Stimulated activated CD4-positive, alpha-beta T cell treated with anti-CD3 and anti-CD28 coated beads, Interleukin-1b, Interleukin-23, amount 100 ng/mL, for 24 hours (primary cell): ENCODE measurements around the gene CPM.

Experiments
- DNase-seq, 4 experiments: peaks; one replicate each; pipeline ENCODE4 v3.0.0-alpha.2; 2020; ENCODE audit warnings: low read depth in 4 of 4, low spot score in 1 of 4

CPM gene

GRCh38 chr12:68956466-68956865, 23.5 kb upstream of the CPM start:
- no peak for DNase-seq

GRCh38 chr12:68954811-68955210, 21.8 kb upstream of the CPM start:
- DNase-seq: no peak

GRCh38 chr12:68953536-68953935, 20.6 kb upstream of the CPM start:
- DNase-seq: no peak

GRCh38 chr12:68951652-68952051, 18.7 kb upstream of the CPM start:
- DNase-seq: no peak

GRCh38 chr12:68950511-68950910, 17.5 kb upstream of the CPM start:
- DNase-seq: no peak

- DNase-seq: no peak
Observed at GRCh38 chr12:68945255-68945654, 12.3 kb upstream of the CPM start.

- no peak for DNase-seq
Observed at GRCh38 chr12:68944296-68945076, 11.5 kb upstream of the CPM start.

GRCh38 chr12:68943848-68944247, 10.9 kb upstream of the CPM start:
- no peak for DNase-seq

- DNase-seq: no peak
Observed at GRCh38 chr12:68940731-68941130, 7.8 kb upstream of the CPM start.

- DNase-seq: no peak
Observed at GRCh38 chr12:68939505-68939904, 6.5 kb upstream of the CPM start.

- DNase-seq: no peak
Observed at GRCh38 chr12:68934392-68934791, 1.4 kb upstream of the CPM start.

- no peak for DNase-seq
Observed at GRCh38 chr12:68932128-68932960, 627 bp downstream of the CPM start.

- no peak for DNase-seq
Observed at GRCh38 chr12:68930178-68930577, 2.8 kb downstream of the CPM start.

- no peak for DNase-seq
Observed at GRCh38 chr12:68924546-68924945, 8.4 kb downstream of the CPM start.

- no peak for DNase-seq
Observed at GRCh38 chr12:68919581-68920239, 13.3 kb downstream of the CPM start.

GRCh38 chr12:68918960-68919359, 14.0 kb downstream of the CPM start:
- no peak for DNase-seq

- DNase-seq: no peak
Observed at GRCh38 chr12:68915055-68915454, 17.9 kb downstream of the CPM start.

GRCh38 chr12:68913682-68914081, 19.3 kb downstream of the CPM start:
- DNase-seq: no peak

GRCh38 chr12:68912916-68913315, 20.1 kb downstream of the CPM start:
- DNase-seq: no peak

- no peak for DNase-seq
Observed at GRCh38 chr12:68911197-68911718, 21.7 kb downstream of the CPM start.

- DNase-seq: no peak
Observed at GRCh38 chr12:68910128-68910527, 22.8 kb downstream of the CPM start.

GRCh38 chr12:68908076-68908475, 24.9 kb downstream of the CPM start:
- DNase-seq: no peak
